WI38 (cell line): ENCODE results near the gene FYCO1.

Experiments
- H3K4me3 ChIP-seq: 2 replicates; pipeline ENCODE4 v1.5.1; 2011; ENCODE audit warnings: low read depth, mild to moderate bottlenecking, control low read depth, low read length
- TF ChIP-seq, protein P1 (sequence below): IDR thresholded peaks from 2 replicates; pipeline ENCODE4 v1.5.1; 2012; ENCODE audit warnings: low read depth, mild to moderate bottlenecking, control low read depth, low read length

FYCO1 gene

GRCh38 chr3:45993421-45994027, 2.1 kb downstream of the FYCO1 start:
- TF ChIP-seq, protein P1, sequence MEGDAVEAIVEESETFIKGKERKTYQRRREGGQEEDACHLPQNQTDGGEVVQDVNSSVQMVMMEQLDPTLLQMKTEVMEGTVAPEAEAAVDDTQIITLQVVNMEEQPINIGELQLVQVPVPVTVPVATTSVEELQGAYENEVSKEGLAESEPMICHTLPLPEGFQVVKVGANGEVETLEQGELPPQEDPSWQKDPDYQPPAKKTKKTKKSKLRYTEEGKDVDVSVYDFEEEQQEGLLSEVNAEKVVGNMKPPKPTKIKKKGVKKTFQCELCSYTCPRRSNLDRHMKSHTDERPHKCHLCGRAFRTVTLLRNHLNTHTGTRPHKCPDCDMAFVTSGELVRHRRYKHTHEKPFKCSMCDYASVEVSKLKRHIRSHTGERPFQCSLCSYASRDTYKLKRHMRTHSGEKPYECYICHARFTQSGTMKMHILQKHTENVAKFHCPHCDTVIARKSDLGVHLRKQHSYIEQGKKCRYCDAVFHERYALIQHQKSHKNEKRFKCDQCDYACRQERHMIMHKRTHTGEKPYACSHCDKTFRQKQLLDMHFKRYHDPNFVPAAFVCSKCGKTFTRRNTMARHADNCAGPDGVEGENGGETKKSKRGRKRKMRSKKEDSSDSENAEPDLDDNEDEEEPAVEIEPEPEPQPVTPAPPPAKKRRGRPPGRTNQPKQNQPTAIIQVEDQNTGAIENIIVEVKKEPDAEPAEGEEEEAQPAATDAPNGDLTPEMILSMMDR, result no peak
- H3K4me3 ChIP-seq, result no peak overlapping the region

- TF ChIP-seq, protein P1, result no peak
- H3K4me3 ChIP-seq, result no peak overlapping the region
Observed at GRCh38 chr3:45992821-45993221, 2.8 kb downstream of the FYCO1 start.

- no peak overlapping the region for H3K4me3 ChIP-seq
- TF ChIP-seq, protein P1, result no peak
Observed at GRCh38 chr3:45992133-45992729, 3.4 kb downstream of the FYCO1 start.

- TF ChIP-seq, protein P1, result no peak
- no peak overlapping the region for H3K4me3 ChIP-seq
Observed at GRCh38 chr3:45991341-45991740, 4.3 kb downstream of the FYCO1 start.

DNA sequence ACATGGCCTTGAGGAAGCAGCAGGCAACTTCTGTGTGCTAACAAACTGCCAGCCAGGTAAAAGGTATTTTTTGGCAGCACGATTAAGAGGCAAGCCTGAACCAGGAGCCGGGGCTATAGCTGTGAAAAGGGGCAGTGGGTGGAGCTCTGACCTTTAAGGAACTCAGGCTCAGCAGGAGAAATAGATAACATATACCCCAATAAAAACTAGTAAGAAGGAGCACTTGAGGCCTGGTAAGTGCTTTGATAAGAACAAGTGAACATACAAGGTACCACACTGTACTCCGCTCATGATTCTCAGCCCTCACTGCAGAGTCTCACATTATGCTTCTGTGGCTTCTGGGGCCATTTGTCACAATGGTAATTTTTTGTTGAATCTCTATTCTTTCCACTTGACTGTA, 5.4 kb downstream of the FYCO1 start:
- no peak overlapping the region for H3K4me3 ChIP-seq
- TF ChIP-seq, protein P1, result no peak

- no peak overlapping the region for H3K4me3 ChIP-seq
- TF ChIP-seq, protein P1, result no peak
Observed at GRCh38 chr3:45988804-45989203, 6.8 kb downstream of the FYCO1 start.

DNA sequence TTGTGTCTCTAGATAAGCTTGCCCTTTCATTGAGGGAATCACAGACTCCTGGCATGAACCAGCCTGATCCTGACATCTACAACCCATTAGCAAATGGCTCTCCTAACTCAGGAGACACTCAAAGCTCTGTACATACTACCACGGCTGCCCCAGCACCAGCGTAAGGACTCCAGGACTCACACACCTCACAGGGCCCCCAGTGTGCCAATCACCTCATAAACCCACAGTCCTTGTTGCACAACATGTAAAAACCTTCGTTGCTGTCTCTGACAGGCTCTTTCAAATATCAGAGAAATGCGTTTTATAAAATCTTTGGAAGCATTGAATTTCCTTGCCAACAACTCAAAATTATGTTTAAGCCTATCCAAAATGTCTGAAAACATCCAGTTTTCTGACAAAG, 7.3 kb downstream of the FYCO1 start:
- TF ChIP-seq, protein P1, result no peak
- no peak overlapping the region for H3K4me3 ChIP-seq
